Gastroesophageal sphincter (tissue), 3 donors: ENCODE results near the gene SMC6.

Source experiments
- CTCF ChIP-seq, 4 experiments: fragments of 200-600 bp in 2 of 4; fragments of 450-650 bp in 2 of 4; sonication (generic) in 1 of 4; IDR thresholded peaks; one replicate each; pipeline ENCODE4 v1.5.1; 2017 to 2019; ENCODE audit warnings: antibody characterized with exemption in 4 of 4, mild to moderate bottlenecking in 2 of 4, moderate library complexity in 2 of 4
- EP300 ChIP-seq: sonication (generic); formaldehyde crosslinking; IDR thresholded peaks from one replicate; pipeline ENCODE4 v1.6.1; 2017; ENCODE audit warnings: antibody characterized with exemption, mild to moderate bottlenecking
- POLR2A ChIP-seq, 2 donors: fragments of 450-650 bp; IDR thresholded peaks; one replicate each; pipeline ENCODE4 v1.6.1; 2017; ENCODE audit warnings: antibody characterized with exemption in 2 of 2, mild to moderate bottlenecking in 2 of 2, moderate library complexity in 1 of 2
- POLR2AphosphoS5 ChIP-seq: sonication (generic); formaldehyde crosslinking; IDR thresholded peaks from one replicate; pipeline ENCODE4 v1.6.1; 2017; ENCODE audit warnings: antibody characterized with exemption

- no peak for TF ChIP-seq CTCF (IDR thresholded peaks at IDR 0.05)
- no peak for TF ChIP-seq POLR2A (IDR thresholded peaks at IDR 0.05)
- TF ChIP-seq EP300: no peak
- no peak for TF ChIP-seq POLR2AphosphoS5
These were observed 93.4 kb downstream of the SMC6 start for GRCh38 chr2:17660219-17660618.
